GM10847 (cell line): ENCODE measurements around the gene DCBLD2.

Source experiments
- POLR2A ChIP-seq: IDR thresholded peaks from 2 replicates; pipeline ENCODE4 v1.6.1; 2011; ENCODE audit not compliant: insufficient read length; ENCODE audit errors: extremely low read depth

The DCBLD2 gene

GRCh38 chr3:98901392-98902350 is at the start of gene DCBLD2:
Gene DCBLD2 (minus strand): TSS chr3:98901695. CDS start chr3:98901326, 369 bp downstream.
- no peak for TF ChIP-seq POLR2A

- no peak for TF ChIP-seq POLR2A
Observed at GRCh38 chr3:98945666-98946065, 44.2 kb upstream of the DCBLD2 start.

GRCh38 chr3:98945101-98945524 is 43.6 kb upstream of the DCBLD2 start:
- TF ChIP-seq POLR2A: no peak

- TF ChIP-seq POLR2A: no peak
Observed at GRCh38 chr3:98930413-98930812, 28.9 kb upstream of the DCBLD2 start.

GRCh38 chr3:98921957-98922356 is 20.5 kb upstream of the DCBLD2 start:
- TF ChIP-seq POLR2A: no peak

- no peak for TF ChIP-seq POLR2A
Observed at GRCh38 chr3:98920166-98920565, 18.7 kb upstream of the DCBLD2 start.

- TF ChIP-seq POLR2A: no peak
Observed at GRCh38 chr3:98918586-98918985, 17.1 kb upstream of the DCBLD2 start.

- TF ChIP-seq POLR2A: no peak
Observed at GRCh38 chr3:98917608-98918007, 16.1 kb upstream of the DCBLD2 start.

GRCh38 chr3:98914210-98915080 is 12.9 kb upstream of the DCBLD2 start:
- no peak for TF ChIP-seq POLR2A

- TF ChIP-seq POLR2A: no peak
Observed at GRCh38 chr3:98912448-98912847, 11.0 kb upstream of the DCBLD2 start.

- TF ChIP-seq POLR2A: no peak
Observed at GRCh38 chr3:98906230-98906629, 4.7 kb upstream of the DCBLD2 start.

- no peak for TF ChIP-seq POLR2A
Observed at GRCh38 chr3:98903705-98904481, 2.4 kb upstream of the DCBLD2 start.

GRCh38 chr3:98903099-98903498 is 1.6 kb upstream of the DCBLD2 start:
- no peak for TF ChIP-seq POLR2A

- no peak for TF ChIP-seq POLR2A
Observed at GRCh38 chr3:98902351-98902740, 851 bp upstream of the DCBLD2 start.

- TF ChIP-seq POLR2A: no peak
Observed at GRCh38 chr3:98901119-98901391, 440 bp downstream of the DCBLD2 start.
